ENCODE data around the gene BLTP3A. TPM values are rescaled to one million over a fixed set of nuclear protein-coding genes. Genes with fewer than 3 reads are reported as not detected.
A peak's percentile ranks its signal among the peaks of the same experiment; 100 is the strongest.

BLTP3A gene
- polyA plus RNA-seq, 1 of the 3 experiments (the other 2 are of a cell fraction), result 3.1 TPM

DNA sequence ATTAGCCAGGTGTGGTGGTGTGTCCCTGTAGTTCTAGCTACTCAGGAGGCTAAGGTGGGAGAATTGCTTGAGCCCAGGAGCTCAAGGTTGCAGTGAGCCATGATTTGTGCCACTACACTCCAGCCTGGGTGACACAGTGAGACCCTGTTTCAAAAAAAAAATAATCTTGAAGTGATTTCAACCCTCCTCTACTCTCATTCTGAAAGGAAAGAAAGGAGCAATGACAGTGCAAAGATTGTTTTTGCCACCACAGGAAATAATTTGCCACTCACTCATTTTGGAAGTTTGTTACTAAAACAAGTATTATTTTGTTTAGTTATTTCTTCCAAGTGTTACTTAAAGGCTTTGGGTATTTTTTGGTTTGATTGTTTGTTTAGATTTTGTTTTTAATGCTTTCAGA lies 45.6 kb downstream of the BLTP3A start:
- ChIA-PET CTCF (no interaction called here), POLR2A (no interaction called here)
- no peak for DNase-seq
- Histone ChIP-seq H2AFZ (ENCODE audit: low read depth) (no peak overlapping the region), H3F3A (replicated peaks; ENCODE audit: insufficient read depth) (peaks cover 4% of the 10 kb centered on the region), H3K79me2 (ENCODE audit: insufficient read depth) (no peaks in the 10 kb centered on the region), H3K4me2 (no peak overlapping the region), H3K9me2 (no peaks in the 10 kb centered on the region), H4K20me1 (ENCODE audit: insufficient read depth) (no peaks in the 10 kb centered on the region), H3K27ac (ENCODE audit: low read depth in 2 of 2, low read length in 1 of 2) (no peak overlapping the region), H3K4me3 (ENCODE audit: low read depth in 2 of 2, low read length in 1 of 2) (no peak overlapping the region), H3K4me1 (ENCODE audit: control insufficient read depth in 1 of 2, insufficient read depth in 2 of 2, low read depth in 1 of 2, low read length in 1 of 2) (peaks cover 0 to 8% of the 10 kb centered on the region in 2 experiments; a peak in 1 of 4 replicates), H3K9ac (no peak overlapping the region), H3K27me3 (ENCODE audit: insufficient read depth) (no peaks in the 10 kb centered on the region), H3K9me3 (no peaks in the 10 kb centered on the region), H3K36me3 (replicated peaks in 1 of 2; ENCODE audit: control insufficient read depth in 1 of 2, insufficient read depth in 2 of 2, low read length in 1 of 2) (peaks cover 14 to 23% of the 10 kb centered on the region in 2 experiments)
- TF ChIP-seq TAF1 (IDR thresholded peaks at IDR 0.05; ENCODE audit: borderline replicate concordance, low read depth, low read length), result no peak

DNA sequence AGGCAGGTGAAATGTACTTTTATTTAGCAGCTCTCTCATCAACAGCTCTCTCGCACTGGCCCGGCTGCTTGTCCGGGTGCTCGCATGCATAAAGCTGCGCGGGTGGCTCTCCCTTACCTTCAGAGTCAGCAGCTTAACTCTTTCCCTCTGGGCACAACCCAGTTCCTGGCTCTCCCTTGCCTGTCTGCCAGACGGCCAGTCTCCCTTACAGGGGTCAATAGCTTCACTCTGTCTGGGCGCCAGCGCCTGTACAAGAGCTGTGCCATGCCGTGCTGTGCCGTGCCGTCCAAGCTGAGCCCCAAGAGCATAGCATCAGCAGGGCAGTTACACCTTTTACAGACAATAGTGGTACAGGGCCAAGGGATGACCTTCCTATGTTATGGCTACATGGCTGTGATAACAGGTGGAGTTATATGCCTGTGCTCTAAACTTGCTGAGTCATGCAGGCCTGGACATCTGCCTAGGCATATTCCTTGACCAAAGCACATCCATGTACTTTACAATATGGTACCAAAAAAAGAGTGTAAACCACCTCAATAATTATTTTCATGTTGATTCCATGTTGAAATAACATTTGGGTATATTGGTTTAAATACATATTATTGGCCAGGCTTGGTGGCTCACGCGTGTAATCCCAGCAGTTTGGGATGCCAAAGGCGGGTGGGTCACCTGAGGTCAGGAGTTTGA lies 47.9 kb downstream of the BLTP3A start:
- peaks cover 14 to 21% of the 10 kb centered on the region in 2 experiments for H3K36me3 ChIP-seq (replicated peaks in 1 of 2; ENCODE audit: control insufficient read depth in 1 of 2, insufficient read depth in 2 of 2, low read length in 1 of 2)
- ChIA-PET CTCF (interaction anchor here (1.1 kb wide), 1 partner anchor 48 kb away, joined by 3 read pairs; the partner anchor contains the start of gene BLTP3A), POLR2A (interaction anchor here (0.5 kb wide), 1 partner anchor 414 kb away, joined by 3 read pairs; the partner anchor contains the start of gene RPS10)
- H3K4me3 ChIP-seq (ENCODE audit: low read depth in 2 of 2, low read length in 1 of 2), result no peak overlapping the region
- peak overlapping the region in 1 of 2 experiments; percentile 20; a peak in 1 of 4 replicates for H3K27ac ChIP-seq (ENCODE audit: low read depth in 2 of 2, low read length in 1 of 2)
- no peak overlapping the region for H3K4me2 ChIP-seq
- no peaks in the 10 kb centered on the region for H3K27me3 ChIP-seq (ENCODE audit: insufficient read depth)
- TF ChIP-seq POLR2AphosphoS5 (IDR thresholded peaks at IDR 0.05; ENCODE audit: low read depth, low read length), result no peak
- TF ChIP-seq FOXM1 (IDR thresholded peaks at IDR 0.05; ENCODE audit: low read depth), result no peak
- TF ChIP-seq GATA2 (CRISPR knock-in tag; IDR thresholded peaks at IDR 0.05), result no peak
- no peak for TF ChIP-seq NFIC (IDR thresholded peaks at IDR 0.05; ENCODE audit: borderline replicate concordance)
- TF ChIP-seq RXRA (IDR thresholded peaks at IDR 0.05; ENCODE audit: borderline replicate concordance, low read depth), result no peak
- TF ChIP-seq RFX5 (IDR thresholded peaks at IDR 0.05; ENCODE audit: low read length), result no peak
- TF ChIP-seq, protein P1, sequence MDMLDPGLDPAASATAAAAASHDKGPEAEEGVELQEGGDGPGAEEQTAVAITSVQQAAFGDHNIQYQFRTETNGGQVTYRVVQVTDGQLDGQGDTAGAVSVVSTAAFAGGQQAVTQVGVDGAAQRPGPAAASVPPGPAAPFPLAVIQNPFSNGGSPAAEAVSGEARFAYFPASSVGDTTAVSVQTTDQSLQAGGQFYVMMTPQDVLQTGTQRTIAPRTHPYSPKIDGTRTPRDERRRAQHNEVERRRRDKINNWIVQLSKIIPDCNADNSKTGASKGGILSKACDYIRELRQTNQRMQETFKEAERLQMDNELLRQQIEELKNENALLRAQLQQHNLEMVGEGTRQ (IDR thresholded peaks at IDR 0.05; ENCODE audit: borderline replicate concordance, low read depth, low read length), result no peak
- TF ChIP-seq, protein P2, sequence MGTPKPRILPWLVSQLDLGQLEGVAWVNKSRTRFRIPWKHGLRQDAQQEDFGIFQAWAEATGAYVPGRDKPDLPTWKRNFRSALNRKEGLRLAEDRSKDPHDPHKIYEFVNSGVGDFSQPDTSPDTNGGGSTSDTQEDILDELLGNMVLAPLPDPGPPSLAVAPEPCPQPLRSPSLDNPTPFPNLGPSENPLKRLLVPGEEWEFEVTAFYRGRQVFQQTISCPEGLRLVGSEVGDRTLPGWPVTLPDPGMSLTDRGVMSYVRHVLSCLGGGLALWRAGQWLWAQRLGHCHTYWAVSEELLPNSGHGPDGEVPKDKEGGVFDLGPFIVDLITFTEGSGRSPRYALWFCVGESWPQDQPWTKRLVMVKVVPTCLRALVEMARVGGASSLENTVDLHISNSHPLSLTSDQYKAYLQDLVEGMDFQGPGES (IDR thresholded peaks at IDR 0.05; ENCODE audit: low read depth, low read length), result no peak
- TF ChIP-seq RCOR1 (IDR thresholded peaks at IDR 0.05; ENCODE audit: low read length), result no peak
- no peak for TF ChIP-seq SIN3A (IDR thresholded peaks at IDR 0.05; ENCODE audit: borderline replicate concordance, low read depth, low read length)
- peaks cover 0 to 8% of the 10 kb centered on the region in 2 experiments; a peak in 1 of 4 replicates for H3K4me1 ChIP-seq (ENCODE audit: control insufficient read depth in 1 of 2, insufficient read depth in 2 of 2, low read depth in 1 of 2, low read length in 1 of 2)
- WGBS (ENCODE audit: low lambda C conversion rate), result 99% methylated on average over 12 of the region's 15 CpGs
- no peaks in the 10 kb centered on the region for H4K20me1 ChIP-seq (ENCODE audit: insufficient read depth)
- H3F3A ChIP-seq (replicated peaks; ENCODE audit: insufficient read depth), result peaks cover 3% of the 10 kb centered on the region
- H3K79me2 ChIP-seq (ENCODE audit: insufficient read depth), result no peaks in the 10 kb centered on the region
- H2AFZ ChIP-seq (ENCODE audit: low read depth), result no peak overlapping the region
- H3K9me2 ChIP-seq, result no peaks in the 10 kb centered on the region
- H3K9ac ChIP-seq, result no peak overlapping the region
- H3K9me3 ChIP-seq, result no peaks in the 10 kb centered on the region
- DNase-seq, result no peak

Small RNAs within 50 kb of the gene (small RNA-seq; reads per million reads assigned to genes)
- gene RF00019, result 0 reads per million in 7 experiments

Other genes starting within 250 kb of the BLTP3A start
- gene SPDEF, start 235.8 kb upstream of the BLTP3A start, polyA plus RNA-seq (2012; rRNA removed), result 0.03 and 0.10 TPM in 2 replicates
- 19.5 and 22.8 TPM in 2 replicates for gene ILRUN, start 95.3 kb upstream of the BLTP3A start, polyA plus RNA-seq (2012; rRNA removed)
- 268 and 278 TPM in 2 replicates for gene SNRPC, start 34.6 kb upstream of the BLTP3A start, polyA plus RNA-seq (2012; rRNA removed)
- gene TAF11, start 96.0 kb downstream of the BLTP3A start, polyA plus RNA-seq (2012; rRNA removed), result 21.8 and 29.3 TPM in 2 replicates
- 7.6 and 8.2 TPM in 2 replicates for gene ANKS1A, start 97.2 kb downstream of the BLTP3A start, polyA plus RNA-seq (2012; rRNA removed)